Measurements from ENCODE around the gene NINJ1. TPM values are rescaled to one million over a fixed set of nuclear protein-coding genes. Genes with fewer than 3 reads are reported as not detected.

The NINJ1 gene
- total RNA-seq, 1 donor from 2014 or later = 29.4 TPM

DNA sequence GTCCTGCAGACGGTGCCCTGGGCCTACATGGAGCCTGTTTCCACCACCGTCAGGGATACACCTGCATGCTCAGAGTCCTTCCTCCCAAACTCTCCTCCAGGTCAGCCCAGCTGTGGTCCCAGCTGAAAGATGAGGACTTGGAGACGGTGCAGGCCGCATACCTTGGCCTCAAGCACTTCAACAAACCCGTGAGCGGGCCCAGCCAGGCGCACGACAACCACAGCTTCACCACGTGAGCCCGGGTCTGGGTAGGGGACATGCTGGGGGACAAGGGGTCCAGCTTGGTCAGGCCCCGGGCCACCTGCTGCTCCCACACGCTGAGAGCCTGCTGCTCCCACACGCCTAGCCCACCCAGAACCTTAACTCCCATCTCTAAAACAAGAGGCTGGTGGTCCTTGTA lies 54.7 kb downstream of the NINJ1 start:
- Mint-ChIP-seq H3K27me3 (ENCODE audit: unreplicated experiment) (peaks cover 5% of the 10 kb centered on the region), H3K27ac (ENCODE audit: unreplicated experiment) (no peak overlapping the region), H3K4me1 (ENCODE audit: low read depth, unreplicated experiment) (no peaks in the 10 kb centered on the region), H3K4me3 (ENCODE audit: unreplicated experiment) (no peak overlapping the region), H3K36me3 (ENCODE audit: unreplicated experiment) (no peaks in the 10 kb centered on the region), H3K9me3 (ENCODE audit: unreplicated experiment) (no peaks in the 10 kb centered on the region)
- DNase-seq = no peak
- no peak for TF ChIP-seq CTCF (IDR thresholded peaks at IDR 0.05; ENCODE audit: partially characterized antibody, unreplicated experiment)

- no peaks in the 10 kb centered on the region for H3K36me3 Mint-ChIP-seq (ENCODE audit: unreplicated experiment)
- peaks cover 2% of the 10 kb centered on the region for H3K27me3 Mint-ChIP-seq (ENCODE audit: unreplicated experiment)
- TF ChIP-seq CTCF (IDR thresholded peaks at IDR 0.05; ENCODE audit: partially characterized antibody, unreplicated experiment) = no peak
- H3K9me3 Mint-ChIP-seq (ENCODE audit: unreplicated experiment) = no peaks in the 10 kb centered on the region
- no peak for DNase-seq
- H3K4me1 Mint-ChIP-seq (ENCODE audit: low read depth, unreplicated experiment) = no peaks in the 10 kb centered on the region
- no peak overlapping the region for H3K4me3 Mint-ChIP-seq (ENCODE audit: unreplicated experiment)
- no peak overlapping the region for H3K27ac Mint-ChIP-seq (ENCODE audit: unreplicated experiment)
Observed at GRCh38 chr9:93077811-93078210, 56.2 kb downstream of the NINJ1 start.

- no peak overlapping the region for H3K27ac Mint-ChIP-seq (ENCODE audit: unreplicated experiment)
- no peak for DNase-seq
- no peak for TF ChIP-seq CTCF (IDR thresholded peaks at IDR 0.05; ENCODE audit: partially characterized antibody, unreplicated experiment)
- peaks cover 2% of the 10 kb centered on the region for H3K9me3 Mint-ChIP-seq (ENCODE audit: unreplicated experiment)
- no peaks in the 10 kb centered on the region for H3K4me1 Mint-ChIP-seq (ENCODE audit: low read depth, unreplicated experiment)
- peaks cover 2% of the 10 kb centered on the region for H3K27me3 Mint-ChIP-seq (ENCODE audit: unreplicated experiment)
- H3K36me3 Mint-ChIP-seq (ENCODE audit: unreplicated experiment) = no peaks in the 10 kb centered on the region
- no peak overlapping the region for H3K4me3 Mint-ChIP-seq (ENCODE audit: unreplicated experiment)
Observed at GRCh38 chr9:93077367-93077766, 56.7 kb downstream of the NINJ1 start.

DNA sequence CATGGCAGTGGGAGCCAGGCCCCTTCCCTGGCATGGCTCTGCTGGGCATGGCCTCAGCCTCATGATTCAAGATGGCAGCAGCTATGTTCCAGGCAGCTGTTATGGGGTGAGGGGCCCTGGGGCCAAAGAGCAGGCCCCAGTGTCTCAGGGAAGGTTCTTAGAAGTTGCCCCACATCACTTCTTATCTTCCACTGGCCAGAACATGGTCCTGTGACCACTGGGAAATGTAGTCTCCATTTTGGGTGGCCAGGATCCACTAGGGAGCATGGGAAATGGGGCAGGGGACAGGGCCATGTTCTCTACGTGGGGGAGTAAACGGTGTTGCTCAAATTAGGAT lies 57.3 kb downstream of the NINJ1 start:
- H3K9me3 Mint-ChIP-seq (ENCODE audit: unreplicated experiment) = peaks cover 2% of the 10 kb centered on the region
- H3K36me3 Mint-ChIP-seq (ENCODE audit: unreplicated experiment) = no peaks in the 10 kb centered on the region
- no peak for DNase-seq
- no peak for TF ChIP-seq CTCF (IDR thresholded peaks at IDR 0.05; ENCODE audit: partially characterized antibody, unreplicated experiment)
- no peaks in the 10 kb centered on the region for H3K4me1 Mint-ChIP-seq (ENCODE audit: low read depth, unreplicated experiment)
- H3K27me3 Mint-ChIP-seq (ENCODE audit: unreplicated experiment) = peaks cover 2% of the 10 kb centered on the region
- no peak overlapping the region for H3K27ac Mint-ChIP-seq (ENCODE audit: unreplicated experiment)
- H3K4me3 Mint-ChIP-seq (ENCODE audit: unreplicated experiment) = no peak overlapping the region

GRCh38 chr9:93076101-93076791 lies 57.8 kb downstream of the NINJ1 start:
- Mint-ChIP-seq H3K36me3 (ENCODE audit: unreplicated experiment) (no peaks in the 10 kb centered on the region), H3K4me1 (ENCODE audit: low read depth, unreplicated experiment) (no peaks in the 10 kb centered on the region), H3K27me3 (ENCODE audit: unreplicated experiment) (peaks cover 2% of the 10 kb centered on the region), H3K4me3 (ENCODE audit: unreplicated experiment) (no peak overlapping the region), H3K9me3 (ENCODE audit: unreplicated experiment) (peaks cover 5% of the 10 kb centered on the region), H3K27ac (ENCODE audit: unreplicated experiment) (no peak overlapping the region)
- no peak for TF ChIP-seq CTCF (IDR thresholded peaks at IDR 0.05; ENCODE audit: partially characterized antibody, unreplicated experiment)
- DNase-seq = no peak
